ENCODE results near the gene RBM19. TPM values are rescaled to one million over a fixed set of nuclear protein-coding genes. Genes with fewer than 3 reads are reported as not detected.

RBM19 gene
- total and polyA plus RNA-seq, 4 donors, result 7.9 to 18.7 (median 9.0) TPM

- Histone ChIP-seq H3K27ac (ENCODE audit: low read depth in 1 of 2, low read length in 2 of 2) (no peak overlapping the region), H3K27me3 (ENCODE audit: control insufficient read depth in 4 of 4, insufficient read depth in 4 of 4, low read length in 3 of 4) (no peaks in the 10 kb centered on the region), H3K4me3 (ENCODE audit: low read depth in 1 of 3, low read length in 3 of 3) (no peak overlapping the region), H3K9ac (ENCODE audit: low read depth in 1 of 2, low read length in 2 of 2) (no peak overlapping the region), H3K4me1 (ENCODE audit: control insufficient read depth in 4 of 4, insufficient read depth in 4 of 4, low read length in 3 of 4) (no peaks in the 10 kb centered on the region), H3K36me3 (ENCODE audit: control insufficient read depth in 4 of 4, insufficient read depth in 3 of 4, low read depth in 1 of 4, low read length in 3 of 4) (peaks cover 0 to 4% (median 3%) of the 10 kb centered on the region in 4 donors), H3K9me3 (ENCODE audit: control insufficient read depth in 4 of 4, low read length in 3 of 4) (no peaks in the 10 kb centered on the region)
- 97% methylated on average over 6 of the region's 6 CpGs for WGBS
- TF ChIP-seq CTCF (IDR thresholded peaks at IDR 0.05; ENCODE audit: low read depth, low read length, missing input control), result no peak
- TF ChIP-seq MAX (IDR thresholded peaks at IDR 0.05), result no peak
- DNase-seq (ENCODE audit: low spot score), result no peak
These were observed 73.6 kb downstream of the RBM19 start for GRCh38 chr12:113892556-113892955.

GRCh38 chr12:113891739-113892520 is 74.2 kb downstream of the RBM19 start:
- Histone ChIP-seq H3K9me3 (ENCODE audit: control insufficient read depth in 4 of 4, low read length in 3 of 4) (no peaks in the 10 kb centered on the region), H3K4me3 (ENCODE audit: low read depth in 1 of 3, low read length in 3 of 3) (no peak overlapping the region), H3K4me1 (ENCODE audit: control insufficient read depth in 4 of 4, insufficient read depth in 4 of 4, low read length in 3 of 4) (no peaks in the 10 kb centered on the region), H3K27me3 (ENCODE audit: control insufficient read depth in 4 of 4, insufficient read depth in 4 of 4, low read length in 3 of 4) (no peaks in the 10 kb centered on the region), H3K36me3 (ENCODE audit: control insufficient read depth in 4 of 4, insufficient read depth in 3 of 4, low read depth in 1 of 4, low read length in 3 of 4) (peaks cover 0 to 4% (median 3%) of the 10 kb centered on the region in 4 donors), H3K9ac (ENCODE audit: low read depth in 1 of 2, low read length in 2 of 2) (no peak overlapping the region), H3K27ac (ENCODE audit: low read depth in 1 of 2, low read length in 2 of 2) (no peak overlapping the region)
- 91% methylated on average over 15 of the region's 15 CpGs for WGBS
- TF ChIP-seq GABPA (IDR thresholded peaks at IDR 0.05 in 1 of 2, conservative IDR thresholded peaks at IDR 0.05 in 1 of 2), result no peak
- no peak for TF ChIP-seq ATF3 (IDR thresholded peaks at IDR 0.05)
- TF ChIP-seq MAX (IDR thresholded peaks at IDR 0.05), result no peak
- TF ChIP-seq RAD21 (IDR thresholded peaks at IDR 0.05), result no peak
- TF ChIP-seq ZBTB33 (IDR thresholded peaks at IDR 0.05), result no peak
- no peak for TF ChIP-seq SP1 (IDR thresholded peaks at IDR 0.05)
- TF ChIP-seq YY1 (IDR thresholded peaks at IDR 0.05), result no peak
- TF ChIP-seq EGR1 (IDR thresholded peaks at IDR 0.05; ENCODE audit: low read depth in 2 of 2), result no peak
- no peak for TF ChIP-seq CTCF (IDR thresholded peaks at IDR 0.05; ENCODE audit: low read depth, low read length, missing input control)
- no peak for DNase-seq (ENCODE audit: low spot score)
